HCT116 (cell line): ENCODE results near the gene C1orf105.

Experiments
- CBX3 ChIP-seq: IDR thresholded peaks from 2 replicates; pipeline ENCODE4 v1.6.1; 2012; ENCODE audit warnings: low read depth
- POLR2AphosphoS5 ChIP-seq: IDR thresholded peaks from 2 replicates; pipeline ENCODE4 v1.6.1; 2011; ENCODE audit warnings: mild to moderate bottlenecking, low read depth, low read length, moderate library complexity
- TF ChIP-seq, protein P1 (sequence below), 3 experiments: fragments of 200-600 bp in 1 of 3; sonication (generic) in 1 of 3; IDR thresholded peaks in 2 of 3; conservative IDR thresholded peaks in 1 of 3; 2 replicates each; pipeline ENCODE4 v1.5.1; 2012 to 2017; ENCODE audit warnings: low read depth in 2 of 3, low read length in 2 of 3, antibody characterized with exemption in 1 of 3, borderline replicate concordance in 1 of 3, control low read depth in 1 of 3, mild to moderate bottlenecking in 1 of 3, mixed read lengths in 1 of 3, mixed run types in 1 of 3, moderate library complexity in 1 of 3; ENCODE audit not compliant: insufficient read depth in 1 of 3
- TF ChIP-seq, protein P2 (sequence below): IDR thresholded peaks from 2 replicates; pipeline ENCODE4 v1.6.1; 2012

DNA sequence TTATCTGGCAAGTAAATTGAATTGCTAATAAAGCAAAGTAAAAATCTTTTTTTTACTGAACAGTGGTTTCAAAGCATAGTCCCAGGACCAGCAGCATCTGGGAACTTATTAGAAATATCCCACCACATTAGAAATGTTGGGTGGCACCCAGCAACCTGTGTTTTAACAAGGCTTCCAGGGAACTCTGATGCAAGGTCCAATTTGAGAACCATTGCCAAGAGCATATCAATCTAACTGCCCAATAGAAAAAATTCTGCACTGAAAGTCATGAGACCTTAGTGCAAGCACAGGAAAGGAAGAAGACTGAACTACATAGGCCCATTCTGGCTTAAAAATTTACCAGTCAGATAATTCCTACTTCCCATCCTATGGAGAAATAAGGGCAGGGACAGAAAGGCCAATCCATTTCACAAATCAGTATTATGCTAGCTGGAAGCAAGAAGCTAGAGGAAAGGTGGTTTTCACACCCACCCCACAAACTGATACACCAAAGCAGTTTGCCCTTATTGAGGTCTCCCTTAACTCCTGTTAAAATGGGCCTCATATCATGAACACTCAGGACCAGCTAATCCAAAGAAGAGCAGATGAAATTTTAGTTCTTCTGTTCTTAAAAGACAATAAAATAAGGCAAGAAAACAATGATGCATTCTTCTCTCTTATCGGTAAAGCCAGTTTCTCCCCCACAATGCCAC is 17.5 kb upstream of the C1orf105 start:
- no peak for TF ChIP-seq POLR2AphosphoS5
- TF ChIP-seq, protein P1, sequence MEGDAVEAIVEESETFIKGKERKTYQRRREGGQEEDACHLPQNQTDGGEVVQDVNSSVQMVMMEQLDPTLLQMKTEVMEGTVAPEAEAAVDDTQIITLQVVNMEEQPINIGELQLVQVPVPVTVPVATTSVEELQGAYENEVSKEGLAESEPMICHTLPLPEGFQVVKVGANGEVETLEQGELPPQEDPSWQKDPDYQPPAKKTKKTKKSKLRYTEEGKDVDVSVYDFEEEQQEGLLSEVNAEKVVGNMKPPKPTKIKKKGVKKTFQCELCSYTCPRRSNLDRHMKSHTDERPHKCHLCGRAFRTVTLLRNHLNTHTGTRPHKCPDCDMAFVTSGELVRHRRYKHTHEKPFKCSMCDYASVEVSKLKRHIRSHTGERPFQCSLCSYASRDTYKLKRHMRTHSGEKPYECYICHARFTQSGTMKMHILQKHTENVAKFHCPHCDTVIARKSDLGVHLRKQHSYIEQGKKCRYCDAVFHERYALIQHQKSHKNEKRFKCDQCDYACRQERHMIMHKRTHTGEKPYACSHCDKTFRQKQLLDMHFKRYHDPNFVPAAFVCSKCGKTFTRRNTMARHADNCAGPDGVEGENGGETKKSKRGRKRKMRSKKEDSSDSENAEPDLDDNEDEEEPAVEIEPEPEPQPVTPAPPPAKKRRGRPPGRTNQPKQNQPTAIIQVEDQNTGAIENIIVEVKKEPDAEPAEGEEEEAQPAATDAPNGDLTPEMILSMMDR (IDR thresholded peaks at IDR 0.05 in 2 of 3, conservative IDR thresholded peaks at IDR 0.05 in 1 of 3; ENCODE audit: borderline replicate concordance in 1 of 3, insufficient read depth in 1 of 3, low read depth in 2 of 3, low read length in 2 of 3): no peak
- TF ChIP-seq, protein P2, sequence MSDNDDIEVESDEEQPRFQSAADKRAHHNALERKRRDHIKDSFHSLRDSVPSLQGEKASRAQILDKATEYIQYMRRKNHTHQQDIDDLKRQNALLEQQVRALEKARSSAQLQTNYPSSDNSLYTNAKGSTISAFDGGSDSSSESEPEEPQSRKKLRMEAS: no peak
- no peak for TF ChIP-seq CBX3
